WTC11 (cell line): ENCODE data around the gene TTLL3.

Experiments used
- CBFB ChIP-seq: sonication (generic); formaldehyde crosslinking; IDR thresholded peaks from 2 replicates; pipeline ENCODE4 v1.8.1; 2022; ENCODE audit warnings: mild to moderate bottlenecking, low read depth, missing genetic modification reagents
- CTCF ChIP-seq: fragments of 200-600 bp; IDR thresholded peaks from 2 replicates; pipeline ENCODE4 v1.8.0; 2022; ENCODE audit warnings: antibody characterized with exemption
- ESRRA ChIP-seq: sonication (generic); formaldehyde crosslinking; IDR thresholded peaks from 2 replicates; pipeline ENCODE4 v1.8.1; 2022; ENCODE audit warnings: mild to moderate bottlenecking, missing genetic modification reagents, borderline replicate concordance
- FOXK1 ChIP-seq: sonication (generic); formaldehyde crosslinking; IDR thresholded peaks from 2 replicates; pipeline ENCODE4 v1.8.0; 2022; ENCODE audit warnings: mild to moderate bottlenecking, moderate library complexity, missing genetic modification reagents
- JAZF1 ChIP-seq: fragments of 250-450 bp; sonication (Bioruptor Pico); IDR thresholded peaks from 2 replicates; pipeline ENCODE4 v1.9.0; 2021; ENCODE audit warnings: moderate library complexity, mild to moderate bottlenecking, inconsistent platforms
- KAT7 ChIP-seq: sonication (generic); formaldehyde crosslinking; IDR thresholded peaks from 2 replicates; pipeline ENCODE4 v1.8.1; 2023; ENCODE audit warnings: missing genetic modification reagents, mild to moderate bottlenecking, borderline replicate concordance
- SMAD4 ChIP-seq: sonication (generic); formaldehyde crosslinking; IDR thresholded peaks from 2 replicates; pipeline ENCODE4 v1.8.0; 2022; ENCODE audit warnings: mild to moderate bottlenecking, missing genetic modification reagents

- TF ChIP-seq CTCF = no peak
- TF ChIP-seq FOXK1 (CRISPR knock-in tag) = no peak
- no peak for TF ChIP-seq SMAD4 (CRISPR knock-in tag)
- no peak for TF ChIP-seq CBFB (CRISPR knock-in tag)
- no peak for TF ChIP-seq KAT7 (CRISPR knock-in tag)
- TF ChIP-seq JAZF1 (CRISPR knock-in tag) = no peak
- TF ChIP-seq ESRRA (CRISPR knock-in tag) = no peak
Measured at GRCh38 chr3:9770276-9770812, 39.7 kb upstream of the TTLL3 start.
